K562 (cell line): Measurements from ENCODE around the gene CD99L2. TPM values are rescaled to one million over a fixed set of nuclear protein-coding genes. Genes with fewer than 3 reads are reported as not detected.

Source experiments
- ATAC-seq: fragments of 200-7000 bp; cut with Tn5 transposase; 3 replicates; pipeline ENCODE4 v1.9.1; 2020; ENCODE audit warnings: moderate library complexity
- BruUV-seq: library from RNA; stranded (reverse); fragments of 400-500 nt; replicated peaks from 2 replicates; lab custom pipeline; 2021; lab: Mats Ljungman, UMichigan
- CTCF ChIA-PET: fragments of 300-600 bp; formaldehyde crosslinking; extraction: SDS; loops from one replicate; lab custom pipeline; 2021; ENCODE audit warnings: low intra/inter-chr PET ratio; lab: Yijun Ruan, JAX
- POLR2A ChIA-PET: fragments of 300-600, 350-650 bp; sonication (Branson Sonifier 250); formaldehyde crosslinking; extraction: SDS; loops from one replicate; lab custom pipeline; 2021; ENCODE audit warnings: antibody characterized with exemption, inconsistent platforms; lab: Yijun Ruan, JAX
- DNase-seq, 4 experiments: peaks; one replicate each; pipeline versions ENCODE4 v3.0.0 to v3.0.0-alpha.2; 2011 to 2018; ENCODE audit warnings: low spot score in 3 of 4, mixed read lengths in 3 of 4; ENCODE audit errors: extremely low read depth in 1 of 4
- FAIRE-seq: peaks from 2 replicates; lab custom pipeline; 2011; peaks lifted over from hg19 to GRCh38; lab: Jason Lieb, UNC
- H2AFZ ChIP-seq: 2 replicates; pipeline ENCODE4 v1.6.0; 2011; ENCODE audit warnings: low read depth, low read length, control low read depth, inconsistent platforms
- H3K27ac ChIP-seq: fragments of 200-600 bp; 3 replicates; pipeline ENCODE4 v1.8.0; 2011; ENCODE audit warnings: low read depth, mild to moderate bottlenecking, control low read depth, inconsistent platforms, low read length, moderate library complexity, mixed read lengths; ENCODE audit errors: extremely low read depth
- H3K27me3 ChIP-seq, 2 experiments: fragments of 300-600 bp in 1 of 2; 2 replicates in 1 of 2; 3 replicates in 1 of 2; pipeline versions ENCODE4 v1.6.0 to v1.8.0; 2011; ENCODE audit warnings: inconsistent platforms in 2 of 2, low read length in 2 of 2, mild to moderate bottlenecking in 1 of 2, mixed read lengths in 1 of 2, moderate library complexity in 1 of 2; ENCODE audit not compliant: control insufficient read depth in 2 of 2, insufficient read depth in 2 of 2
- H3K36me3 ChIP-seq: fragments of 300-600 bp; 3 replicates; pipeline ENCODE4 v1.8.0; 2011; ENCODE audit warnings: mild to moderate bottlenecking, low read length, inconsistent platforms; ENCODE audit not compliant: control insufficient read depth, insufficient read depth
- H3K4me1 ChIP-seq, 2 experiments: fragments of 200-600 bp in 1 of 2; replicated peaks in 1 of 2; 2 replicates in 1 of 2; 3 replicates in 1 of 2; pipeline versions ENCODE4 v1.5.1 to v1.8.0; 2011; ENCODE audit warnings: inconsistent platforms in 2 of 2, low read length in 2 of 2, mild to moderate bottlenecking in 1 of 2, mixed read lengths in 1 of 2, moderate library complexity in 1 of 2; ENCODE audit not compliant: control insufficient read depth in 2 of 2, insufficient read depth in 2 of 2
- H3K4me2 ChIP-seq: 2 replicates; pipeline ENCODE4 v1.6.1; 2011; ENCODE audit warnings: low read length, control low read depth, inconsistent platforms, mixed read lengths; ENCODE audit not compliant: insufficient read depth
- H3K4me3 ChIP-seq: fragments of 200-600 bp; sonication (generic), shearing (Covaris generic); 2 replicates; pipeline ENCODE4 v1.5.1; 2016; ENCODE audit warnings: control low read depth, inconsistent platforms
- H3K79me2 ChIP-seq: fragments of 200-600 bp; 3 replicates; pipeline ENCODE4 v1.8.0; 2011; ENCODE audit warnings: low read length, inconsistent platforms; ENCODE audit not compliant: control insufficient read depth, insufficient read depth
- H3K9ac ChIP-seq, 2 experiments: 2 replicates each; pipeline versions ENCODE4 v1.6.0 to v1.6.1; 2011; ENCODE audit warnings: low read depth in 2 of 2, low read length in 2 of 2, control low read depth in 1 of 2, inconsistent platforms in 1 of 2, mild to moderate bottlenecking in 1 of 2, mixed read lengths in 1 of 2; ENCODE audit not compliant: insufficient read depth in 1 of 2
- H3K9me1 ChIP-seq: one replicate; pipeline ENCODE4 v1.6.0; 2011; ENCODE audit warnings: inconsistent platforms, mild to moderate bottlenecking, low read length, moderate library complexity; ENCODE audit not compliant: control insufficient read depth, insufficient read depth
- H3K9me3 ChIP-seq: replicated peaks from 2 replicates; pipeline ENCODE4 v1.5.1; 2011; ENCODE audit warnings: low read depth, low read length, inconsistent platforms; ENCODE audit not compliant: control insufficient read depth, insufficient read depth
- H4K20me1 ChIP-seq: replicated peaks from 2 replicates; pipeline ENCODE4 v1.6.1; 2011; ENCODE audit warnings: low read length, inconsistent platforms, mixed read lengths; ENCODE audit not compliant: control insufficient read depth, insufficient read depth
- KAT7 ChIP-seq: sonication (generic); formaldehyde crosslinking; IDR thresholded peaks from 2 replicates; pipeline ENCODE4 v1.8.0; 2022; ENCODE audit warnings: missing genetic modification reagents, mild to moderate bottlenecking, borderline replicate concordance
- RBBP5 ChIP-seq: fragments of 200-600 bp; sonication (generic); IDR thresholded peaks from 2 replicates; pipeline ENCODE4 v1.6.1; 2012; ENCODE audit warnings: borderline replicate concordance, mild to moderate bottlenecking, low read length, control low read depth, inconsistent platforms; ENCODE audit not compliant: insufficient read depth, poor library complexity, severe bottlenecking
- RFX5 ChIP-seq: IDR thresholded peaks from 2 replicates; pipeline ENCODE4 v1.6.1; 2011; ENCODE audit warnings: low read depth, mild to moderate bottlenecking, improper control_type of control experiment, low read length
- ZNF143 ChIP-seq: sonication (generic); formaldehyde crosslinking; IDR thresholded peaks from 2 replicates; pipeline ENCODE4 v1.9.0; 2022; ENCODE audit warnings: mild to moderate bottlenecking, missing genetic modification reagents
- WGBS: fragments of 100-300 bp; shearing (Covaris generic); methylation state at CpG from one replicate; pipeline ENCODE4 v1.1.6; 2016; ENCODE audit warnings: low coverage, mixed read lengths; ENCODE audit not compliant: insufficient coverage; ENCODE audit errors: missing lambda C conversion rate; 5-methylcytosine and 5-hydroxymethylcytosine counted together
- in situ Hi-C: fragments of 300-500 bp; cut with MboI; formaldehyde crosslinking; loops from 4 replicates; pipeline ENCODE4 v1.15.0; 2018; ENCODE audit warnings: inconsistent platforms, mixed read lengths
- intact Hi-C: fragments of 100-400 bp; cut with micrococcal nuclease; formaldehyde crosslinking; loops from 2 replicates; pipeline ENCODE4 v1.14.2; 2022
- polyA plus RNA-seq, 8 experiments: library from polyadenylated mRNA; depleted of rRNA in 4 of 8; stranded (reverse) in 5 of 8; unstranded in 3 of 8; fragments of >200 nt; fragmentation: Nextera tagmentation in 2 of 8; fragmentation: Illumina TruSeq in 1 of 8; extraction: Ambion mirVana in 2 of 8; extraction: Trizol in 1 of 8; gene quantifications; 2 replicates each; pipeline versions ENCODE4 v1.2.1 to v1.2.3, GENCODE V29; 2011 to 2014; ENCODE audit warnings: inconsistent platforms in 1 of 8, missing spikeins in 1 of 8
- total RNA-seq, 7 experiments: library from RNA; depleted of rRNA in 6 of 7; stranded (reverse); fragments of >200 nt in 6 of 7; fragmentation: Illumina TruSeq in 2 of 7; extraction: Trizol in 2 of 7; gene quantifications; 2 replicates each; pipeline versions ENCODE4 v1.2.1 to v1.2.3, GENCODE V29; 2011 to 2021; ENCODE audit warnings: low replicate concordance in 1 of 7
- TF ChIP-seq, protein P1 (sequence below): fragments of 250-450 bp; sonication (Bioruptor Pico); IDR thresholded peaks from 2 replicates; pipeline ENCODE4 v1.8.0; 2022; ENCODE audit warnings: inconsistent platforms
- TF ChIP-seq, protein P2 (sequence below): sonication (generic); formaldehyde crosslinking; IDR thresholded peaks from 2 replicates; pipeline ENCODE4 v1.8.0; 2022; ENCODE audit warnings: mild to moderate bottlenecking, low read depth, missing genetic modification reagents
- TF ChIP-seq, protein P3 (sequence below): sonication (generic); formaldehyde crosslinking; IDR thresholded peaks from 2 replicates; pipeline ENCODE4 v1.8.0; 2022; ENCODE audit warnings: mild to moderate bottlenecking, missing genetic modification reagents
- TF ChIP-seq, protein P4 (sequence below): IDR thresholded peaks from 3 replicates; pipeline ENCODE4 v1.6.1; 2011; ENCODE audit warnings: borderline replicate concordance, mild to moderate bottlenecking; ENCODE audit not compliant: insufficient read length, insufficient read depth

The CD99L2 gene
- total and polyA plus RNA-seq, 9 of the 15 experiments (the other 6 are each of a cell fraction or from before 2014, with no cell fraction given), result 0.76 to 19.0 (median 11.9) TPM

DNA sequence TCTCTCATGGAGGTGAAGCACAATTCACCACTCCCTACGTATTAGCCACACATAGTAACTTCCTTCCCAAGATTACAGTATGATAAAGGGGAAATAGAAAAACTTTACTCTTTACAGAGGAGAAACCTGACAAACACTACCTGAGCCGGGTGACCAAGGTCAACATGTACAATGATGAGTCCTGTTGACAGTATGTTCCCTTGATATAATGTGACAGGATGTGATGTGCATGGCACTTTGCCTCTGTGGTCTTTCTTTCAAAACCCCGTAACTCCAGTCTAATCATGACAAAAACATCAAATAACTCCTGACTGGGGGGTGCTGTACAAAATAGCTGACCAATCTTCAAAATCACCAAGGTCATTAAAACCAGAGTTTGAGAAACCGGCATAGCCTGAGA is 60.6 kb downstream of the CD99L2 start:
- no TSS peak for BruUV-seq
- FAIRE-seq, result no peak
- Histone ChIP-seq H2AFZ (no peak overlapping the region), H3K79me2 (no peaks in the 10 kb centered on the region), H3K27ac (no peak overlapping the region), H3K9me1 (no peaks in the 10 kb centered on the region), H3K4me2 (no peak overlapping the region), H3K4me1 (peaks cover 0 to 5% of the 10 kb centered on the region in 2 experiments; a peak in 3 of 5 replicates), H3K9me3 (0 out of 2 replicates have a peak, but pooled peaks cover 2% of the 10 kb centered on the region)
- intact Hi-C loops, result no loop called here
- CTCF ChIA-PET, result no interaction called here
- DNase-seq, result no peak
- TF ChIP-seq KAT7 (CRISPR knock-in tag) (no peak), ZNF143 (CRISPR knock-in tag) (no peak), RBBP5 (no peak), RFX5 (no peak)
- TF ChIP-seq, protein P1, sequence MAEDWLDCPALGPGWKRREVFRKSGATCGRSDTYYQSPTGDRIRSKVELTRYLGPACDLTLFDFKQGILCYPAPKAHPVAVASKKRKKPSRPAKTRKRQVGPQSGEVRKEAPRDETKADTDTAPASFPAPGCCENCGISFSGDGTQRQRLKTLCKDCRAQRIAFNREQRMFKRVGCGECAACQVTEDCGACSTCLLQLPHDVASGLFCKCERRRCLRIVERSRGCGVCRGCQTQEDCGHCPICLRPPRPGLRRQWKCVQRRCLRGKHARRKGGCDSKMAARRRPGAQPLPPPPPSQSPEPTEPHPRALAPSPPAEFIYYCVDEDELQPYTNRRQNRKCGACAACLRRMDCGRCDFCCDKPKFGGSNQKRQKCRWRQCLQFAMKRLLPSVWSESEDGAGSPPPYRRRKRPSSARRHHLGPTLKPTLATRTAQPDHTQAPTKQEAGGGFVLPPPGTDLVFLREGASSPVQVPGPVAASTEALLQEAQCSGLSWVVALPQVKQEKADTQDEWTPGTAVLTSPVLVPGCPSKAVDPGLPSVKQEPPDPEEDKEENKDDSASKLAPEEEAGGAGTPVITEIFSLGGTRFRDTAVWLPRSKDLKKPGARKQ, result no peak
- TF ChIP-seq, protein P2, sequence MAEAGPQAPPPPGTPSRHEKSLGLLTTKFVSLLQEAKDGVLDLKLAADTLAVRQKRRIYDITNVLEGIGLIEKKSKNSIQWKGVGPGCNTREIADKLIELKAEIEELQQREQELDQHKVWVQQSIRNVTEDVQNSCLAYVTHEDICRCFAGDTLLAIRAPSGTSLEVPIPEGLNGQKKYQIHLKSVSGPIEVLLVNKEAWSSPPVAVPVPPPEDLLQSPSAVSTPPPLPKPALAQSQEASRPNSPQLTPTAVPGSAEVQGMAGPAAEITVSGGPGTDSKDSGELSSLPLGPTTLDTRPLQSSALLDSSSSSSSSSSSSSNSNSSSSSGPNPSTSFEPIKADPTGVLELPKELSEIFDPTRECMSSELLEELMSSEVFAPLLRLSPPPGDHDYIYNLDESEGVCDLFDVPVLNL (CRISPR knock-in tag), result no peak
- TF ChIP-seq, protein P3, sequence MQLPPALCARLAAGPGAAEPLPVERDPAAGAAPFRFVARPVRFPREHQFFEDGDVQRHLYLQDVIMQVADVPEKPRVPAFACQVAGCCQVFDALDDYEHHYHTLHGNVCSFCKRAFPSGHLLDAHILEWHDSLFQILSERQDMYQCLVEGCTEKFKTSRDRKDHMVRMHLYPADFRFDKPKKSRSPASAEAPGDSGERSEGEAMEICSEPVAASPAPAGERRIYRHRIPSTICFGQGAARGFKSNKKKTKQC (CRISPR knock-in tag), result no peak
- TF ChIP-seq, protein P4, sequence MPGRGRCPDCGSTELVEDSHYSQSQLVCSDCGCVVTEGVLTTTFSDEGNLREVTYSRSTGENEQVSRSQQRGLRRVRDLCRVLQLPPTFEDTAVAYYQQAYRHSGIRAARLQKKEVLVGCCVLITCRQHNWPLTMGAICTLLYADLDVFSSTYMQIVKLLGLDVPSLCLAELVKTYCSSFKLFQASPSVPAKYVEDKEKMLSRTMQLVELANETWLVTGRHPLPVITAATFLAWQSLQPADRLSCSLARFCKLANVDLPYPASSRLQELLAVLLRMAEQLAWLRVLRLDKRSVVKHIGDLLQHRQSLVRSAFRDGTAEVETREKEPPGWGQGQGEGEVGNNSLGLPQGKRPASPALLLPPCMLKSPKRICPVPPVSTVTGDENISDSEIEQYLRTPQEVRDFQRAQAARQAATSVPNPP, result no peak
- TF ChIP-seq, all 486 proteins: peak for 0
- in situ Hi-C loops, result no loop called here
- Histone ChIP-seq H4K20me1 (no peaks in the 10 kb centered on the region), H3K4me3 (no peak overlapping the region), H3K27me3 (no peaks in the 10 kb centered on the region), H3K36me3 (no peaks in the 10 kb centered on the region), H3K9ac (no peak overlapping the region)
- ATAC-seq, result no peak
- WGBS, result 61% methylated on average over 4 of the region's 4 CpGs
- POLR2A ChIA-PET, result interaction anchor here (1.9 kb wide), 1 partner anchor 9 kb away, joined by 7 read pairs; no protein-coding TSS in a partner anchor
